ENCODE results near the gene SPG7.
"Not testable (repeated sequence)": the region's sequence is repeated elsewhere in the genome, so short reads cannot be mapped to it uniquely, and the experiment has no call there.

Gene SPG7

GRCh38 chr16:89581045-89581695 lies 73.0 kb downstream of the SPG7 start:
- no peak for DNase-seq (ENCODE audit: low spot score)

- DNase-seq (ENCODE audit: low spot score) = no peak
Observed at GRCh38 chr16:89581861-89582563, 73.8 kb downstream of the SPG7 start.

- no peak for DNase-seq (ENCODE audit: low spot score)
Observed at GRCh38 chr16:89582614-89583196, 74.5 kb downstream of the SPG7 start.

- DNase-seq (ENCODE audit: low spot score) = no peak
Observed at GRCh38 chr16:89583197-89583894, 75.1 kb downstream of the SPG7 start.

- DNase-seq (ENCODE audit: low spot score) = no peak
Observed at GRCh38 chr16:89583895-89584644, 75.9 kb downstream of the SPG7 start.

- DNase-seq (ENCODE audit: low spot score) = no peak
Observed at GRCh38 chr16:89584768-89585549, 76.8 kb downstream of the SPG7 start.

- no peak for DNase-seq (ENCODE audit: low spot score)
Observed at GRCh38 chr16:89586218-89586617, 78.0 kb downstream of the SPG7 start.

GRCh38 chr16:89586853-89587252 lies 78.7 kb downstream of the SPG7 start:
- no peak for DNase-seq (ENCODE audit: low spot score)

GRCh38 chr16:89587676-89588075 lies 79.5 kb downstream of the SPG7 start:
- not testable (repeated sequence) for DNase-seq (ENCODE audit: low spot score)

- no peak for DNase-seq (ENCODE audit: low spot score)
Observed at GRCh38 chr16:89588413-89589109, 80.4 kb downstream of the SPG7 start.

GRCh38 chr16:89589241-89589926 lies 81.2 kb downstream of the SPG7 start:
- no peak for DNase-seq (ENCODE audit: low spot score)

GRCh38 chr16:89593841-89594240 lies 85.6 kb downstream of the SPG7 start:
- peak; percentile 64 for DNase-seq (ENCODE audit: low spot score)

- DNase-seq (ENCODE audit: low spot score) = no peak
Observed at GRCh38 chr16:89595330-89596060, 87.3 kb downstream of the SPG7 start.

GRCh38 chr16:89596061-89596689 lies 88.0 kb downstream of the SPG7 start:
- no peak for DNase-seq (ENCODE audit: low spot score)

- no peak for DNase-seq (ENCODE audit: low spot score)
Observed at GRCh38 chr16:89596957-89597649, 88.9 kb downstream of the SPG7 start.

- DNase-seq (ENCODE audit: low spot score) = no peak
Observed at GRCh38 chr16:89598199-89598598, 90.0 kb downstream of the SPG7 start.

GRCh38 chr16:89599451-89599858 lies 91.3 kb downstream of the SPG7 start:
- no peak for DNase-seq (ENCODE audit: low spot score)

GRCh38 chr16:89599902-89600301 lies 91.7 kb downstream of the SPG7 start:
- no peak for DNase-seq (ENCODE audit: low spot score)
